IPS DF 19.7 (cell line): ENCODE measurements around the gene NUBP2.

Experiments used
- DNase-seq: peaks from one replicate; pipeline ENCODE4 v3.0.0-alpha.2; 2013; ENCODE audit warnings: low read depth, low spot score

Gene NUBP2

GRCh38 chr16:1807626-1808025 is 24.9 kb downstream of the NUBP2 start:
- no peak for DNase-seq

DNA sequence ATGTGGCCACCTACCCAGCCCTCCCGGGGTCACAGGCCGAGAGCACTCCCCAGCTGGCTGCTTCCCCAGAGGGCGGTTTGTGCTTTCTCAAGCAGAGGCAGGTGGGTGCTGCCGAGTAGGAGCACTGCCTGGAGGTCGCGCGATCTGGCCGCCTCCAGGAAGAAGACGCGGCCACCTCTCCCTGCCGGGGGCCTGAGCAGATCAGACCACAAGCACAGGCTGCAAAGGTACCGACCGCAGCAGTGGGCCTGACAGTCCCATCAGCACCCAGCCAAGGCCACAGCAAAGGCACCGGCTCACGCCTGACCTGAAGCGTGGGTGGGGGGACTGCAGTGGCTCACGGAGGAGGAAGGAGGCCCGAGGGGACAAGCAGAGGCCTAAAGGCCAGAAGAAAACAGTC is 25.9 kb downstream of the NUBP2 start:
- DNase-seq, result no peak

DNA sequence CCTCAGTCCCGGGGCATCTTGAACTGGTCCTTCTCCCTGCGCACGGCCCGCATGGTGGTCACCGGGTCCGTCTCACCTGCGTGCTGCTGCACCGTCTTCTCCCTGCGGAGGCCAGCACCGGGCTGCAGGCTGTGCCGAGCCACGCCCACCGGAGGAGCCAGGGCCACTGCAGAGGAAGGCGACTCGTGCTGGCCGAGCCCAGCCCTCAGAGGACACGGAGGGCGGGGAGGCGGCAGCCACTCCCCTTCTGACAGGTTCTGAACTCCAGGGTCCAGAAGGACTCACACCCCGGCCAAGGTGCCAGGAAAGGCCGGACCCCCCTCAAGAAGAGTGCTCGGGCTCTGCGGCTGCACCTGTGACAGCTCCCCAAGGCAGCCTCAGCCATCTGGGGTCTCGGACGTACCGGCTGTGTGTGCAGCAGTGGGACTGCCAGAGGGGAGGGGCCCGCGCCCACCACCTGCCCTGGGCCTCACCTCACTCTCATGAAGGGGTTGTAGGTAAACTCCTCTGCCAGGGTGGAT is 26.6 kb downstream of the NUBP2 start:
- no peak for DNase-seq

DNA sequence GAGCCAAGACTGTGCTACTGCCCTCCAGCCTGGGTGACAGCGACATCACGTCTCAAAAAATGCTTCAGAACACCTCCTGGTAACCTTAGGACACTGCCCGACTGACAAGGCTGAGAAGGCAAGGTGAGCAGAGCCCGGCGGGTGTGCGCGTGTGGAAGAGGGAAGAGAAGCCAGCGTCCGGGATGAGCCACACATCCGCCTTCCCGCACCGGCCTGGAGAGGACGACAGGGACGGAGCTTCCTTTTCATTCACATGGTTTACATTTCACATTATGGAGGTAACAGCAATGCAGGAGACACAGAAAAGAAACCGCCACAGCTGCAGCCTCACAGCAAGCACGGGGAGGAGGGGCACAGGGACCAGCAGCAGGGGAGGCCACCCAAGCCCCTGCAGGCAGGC is 27.3 kb downstream of the NUBP2 start:
- no peak for DNase-seq

DNA sequence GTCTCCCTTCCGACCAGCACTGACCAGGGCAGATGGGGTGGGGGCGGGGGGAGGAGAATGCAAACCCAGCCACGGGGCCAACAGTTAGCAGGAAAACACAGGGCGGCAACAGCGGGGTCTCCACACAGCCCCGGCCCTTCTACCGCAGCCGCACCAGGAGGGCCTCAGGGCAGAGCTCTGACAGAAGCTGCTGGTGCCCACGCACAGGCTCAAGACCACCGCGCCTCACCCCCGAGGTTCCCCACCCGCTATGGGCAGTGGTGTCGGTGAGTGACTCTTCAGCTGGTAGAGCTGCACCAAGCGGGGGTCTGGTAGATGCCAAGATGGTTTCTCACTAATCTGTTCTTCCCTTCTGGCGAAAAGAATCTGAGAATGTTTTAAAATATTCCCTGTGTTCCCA is 27.8 kb downstream of the NUBP2 start:
- no peak for DNase-seq

DNA sequence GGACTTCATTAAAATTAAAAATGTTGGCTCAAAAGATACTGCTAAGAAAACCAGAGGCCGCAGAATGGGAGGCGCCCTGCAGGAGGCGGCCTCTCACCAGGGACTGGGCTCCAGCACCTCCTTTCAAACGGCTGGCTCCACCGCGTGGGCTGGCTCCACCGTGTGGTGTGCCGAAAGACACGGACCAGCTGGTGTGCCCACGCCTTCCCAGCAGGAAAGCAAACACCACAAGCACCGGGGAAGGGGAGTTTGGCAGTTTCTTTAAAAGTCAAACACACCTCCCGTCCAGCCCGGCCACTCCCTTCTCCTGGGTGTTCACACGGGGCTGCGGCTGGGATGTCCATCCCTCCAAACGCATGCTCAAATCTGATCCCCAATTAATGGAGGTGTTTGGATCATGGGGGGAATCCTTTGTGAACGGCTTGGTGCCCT is 30.0 kb downstream of the NUBP2 start:
- DNase-seq, result no peak

DNA sequence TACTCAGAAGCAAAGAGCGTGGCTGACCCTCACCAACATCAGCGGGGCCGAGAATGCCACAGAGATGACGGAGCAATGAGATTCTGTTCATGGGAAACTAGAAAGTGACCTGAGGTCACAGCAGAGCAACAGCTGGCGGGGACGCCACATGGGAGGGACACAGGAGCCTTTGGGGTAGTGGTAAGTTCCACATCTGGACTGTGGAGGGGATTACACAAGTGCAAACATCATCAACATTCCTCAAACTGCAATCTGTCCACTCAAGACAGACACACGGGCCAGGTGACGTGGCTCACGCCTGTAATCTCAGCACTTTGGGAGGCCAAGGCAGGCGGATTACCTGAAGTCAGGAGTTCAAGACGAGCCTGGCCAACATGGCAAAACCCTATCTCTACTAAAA is 32.7 kb downstream of the NUBP2 start:
- no peak for DNase-seq

DNA sequence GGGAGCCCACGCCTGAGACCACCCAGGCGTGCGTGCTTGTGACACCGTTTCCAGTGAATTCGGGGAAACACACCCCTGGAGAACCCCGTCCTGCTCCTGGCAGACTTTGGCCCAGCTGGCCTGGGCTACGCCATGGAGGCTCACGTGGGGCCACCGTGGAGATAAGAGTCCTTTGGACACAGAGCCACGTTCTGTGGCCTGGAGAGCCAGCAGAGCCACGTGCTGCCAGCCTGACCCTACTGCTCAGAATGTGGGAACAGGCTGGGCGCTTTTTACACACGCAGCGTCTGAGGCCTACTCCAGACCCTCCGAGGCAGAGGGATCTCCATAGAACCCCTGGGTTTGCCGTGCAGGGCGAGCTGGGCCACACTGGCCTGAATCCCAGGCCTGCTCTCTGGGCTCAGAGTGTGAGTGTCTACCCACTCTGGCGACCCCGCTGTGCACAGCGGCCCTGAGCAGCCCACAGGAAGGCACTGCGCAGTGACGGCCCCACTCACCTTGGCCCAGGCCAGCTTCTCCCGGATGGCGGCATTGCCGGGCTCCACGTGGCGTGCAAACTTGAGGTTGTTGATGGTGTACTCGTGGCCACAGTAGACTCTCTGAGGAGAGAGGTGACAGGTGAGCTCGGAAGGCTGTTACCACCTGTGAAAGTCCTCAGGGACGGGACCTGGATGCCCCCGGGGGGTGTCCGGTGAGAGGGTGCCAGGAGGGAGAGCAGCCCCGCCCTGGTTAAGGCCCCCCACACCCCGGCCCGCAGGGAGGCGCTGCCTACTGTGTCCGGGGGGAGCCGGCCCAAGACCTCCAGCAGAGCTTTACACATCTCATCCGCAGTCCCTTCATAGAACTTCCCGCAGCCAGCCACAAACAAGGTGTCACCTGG is 33.9 kb downstream of the NUBP2 start:
- no peak for DNase-seq

- no peak for DNase-seq
Observed at GRCh38 chr16:1817276-1817589, 34.5 kb downstream of the NUBP2 start.

- DNase-seq, result no peak
Observed at GRCh38 chr16:1817716-1818115, 35.0 kb downstream of the NUBP2 start.

GRCh38 chr16:1818204-1818872 is 35.6 kb downstream of the NUBP2 start:
- DNase-seq, result no peak

DNA sequence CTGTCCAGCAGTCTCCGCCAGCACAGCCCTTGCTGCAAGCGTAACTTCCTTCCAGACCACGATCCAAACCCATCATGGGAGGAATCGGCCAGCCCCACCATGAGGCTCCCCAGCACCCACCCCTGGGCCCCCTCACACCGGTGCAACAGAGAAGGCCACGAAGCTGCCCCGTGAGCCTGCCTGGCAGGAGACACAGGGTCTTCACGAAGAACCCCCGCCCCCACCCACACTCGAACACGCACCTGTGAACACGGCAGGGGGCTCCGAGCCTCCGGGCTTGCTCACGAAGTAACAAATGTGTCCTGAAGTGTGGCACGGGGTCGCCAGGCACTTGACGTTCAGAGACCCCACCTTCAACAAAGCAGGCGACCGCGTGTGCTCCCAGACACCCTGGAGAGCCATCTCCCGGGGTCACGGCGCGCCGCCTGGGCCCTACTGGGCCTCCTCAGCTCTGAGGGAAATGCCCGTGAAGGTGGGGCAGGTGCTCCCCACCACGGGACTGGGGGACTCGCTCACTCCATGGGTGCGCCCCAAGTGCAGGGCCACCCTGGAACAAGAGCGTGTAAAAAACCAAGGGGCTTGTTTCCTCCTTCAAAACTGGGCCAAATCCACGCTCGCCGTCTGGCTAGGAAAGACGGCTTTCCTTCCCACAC is 36.2 kb downstream of the NUBP2 start:
- no peak for DNase-seq

- DNase-seq, result no peak
Observed at GRCh38 chr16:1819611-1820010, 36.9 kb downstream of the NUBP2 start.

GRCh38 chr16:1820096-1820945 is 37.6 kb downstream of the NUBP2 start:
- no peak for DNase-seq

DNA sequence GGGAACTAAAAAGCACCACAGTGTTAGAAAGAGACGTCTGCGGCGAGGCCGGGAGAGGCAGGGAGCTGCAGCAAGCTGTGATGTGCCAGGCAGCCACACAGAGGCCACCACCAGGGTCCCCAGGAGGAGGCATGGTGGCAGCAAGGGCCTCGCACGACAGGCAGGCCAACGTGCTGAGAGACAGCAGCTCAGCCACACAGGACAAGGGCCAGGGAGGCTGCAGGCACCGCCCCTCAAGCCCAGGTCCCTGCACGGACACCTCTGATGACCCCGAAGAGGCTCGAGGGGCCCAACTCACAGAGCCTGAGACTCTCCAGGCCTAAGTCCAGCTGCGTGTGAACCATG is 38.2 kb downstream of the NUBP2 start:
- no peak for DNase-seq

DNA sequence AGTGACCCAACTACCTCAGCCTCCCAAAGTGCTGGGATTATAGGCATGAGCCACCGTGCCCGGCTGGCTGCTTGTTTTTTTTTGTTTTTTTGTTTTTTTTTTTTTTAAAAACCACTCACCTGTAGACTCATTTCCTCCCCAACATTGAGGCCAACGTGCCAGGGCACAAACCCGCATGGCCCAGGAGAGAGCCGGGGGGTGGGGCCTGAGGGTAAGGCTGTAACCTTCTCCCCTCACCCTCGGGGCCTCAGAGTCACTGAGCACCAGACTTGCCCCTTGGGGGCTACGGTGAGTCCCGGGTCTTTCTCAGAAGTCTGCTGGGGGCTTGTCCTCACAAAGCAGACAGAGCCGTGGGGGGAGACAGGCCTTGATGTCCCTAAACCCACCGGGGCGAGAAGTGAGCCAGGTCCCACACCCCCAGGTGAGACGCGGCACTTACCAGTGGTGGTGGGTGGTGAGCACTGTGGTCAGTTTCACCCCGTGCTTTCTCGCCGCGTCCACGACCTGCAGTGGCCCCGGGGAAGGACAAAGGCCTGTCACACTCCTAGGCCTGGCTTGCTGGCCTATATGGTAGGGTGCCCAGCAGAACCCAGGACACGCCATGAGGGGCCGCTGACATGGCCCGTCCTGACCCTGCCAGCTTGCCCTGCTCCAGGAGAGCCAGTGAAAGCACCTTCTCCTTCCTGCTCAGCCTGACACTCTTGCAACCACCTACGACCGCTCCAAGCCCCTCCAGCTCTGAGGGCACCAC is 39.3 kb downstream of the NUBP2 start:
- DNase-seq, result no peak

GRCh38 chr16:1822801-1823200 is 40.0 kb downstream of the NUBP2 start:
- DNase-seq, result no peak

DNA sequence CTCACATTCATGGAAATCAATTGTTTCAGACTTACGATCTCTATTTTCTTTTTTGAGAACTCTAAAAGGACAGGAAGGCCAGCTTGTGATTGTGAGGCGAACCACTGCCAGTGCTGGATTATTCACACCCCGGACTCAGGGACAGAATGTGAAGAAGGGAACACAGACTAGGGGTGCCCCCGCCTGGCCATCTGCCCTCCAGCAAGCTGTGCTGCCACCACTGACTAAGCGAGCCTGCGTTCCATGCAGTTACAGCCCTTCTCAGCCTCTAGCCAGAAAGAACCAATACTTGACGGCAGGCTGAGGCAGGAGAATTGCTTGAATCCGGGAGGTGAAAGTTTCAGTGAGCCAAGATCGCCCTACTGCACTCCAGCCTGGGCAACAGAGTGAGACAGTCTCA is 41.1 kb downstream of the NUBP2 start:
- DNase-seq, result no peak

- DNase-seq, result no peak
Observed at GRCh38 chr16:1825381-1825863, 42.7 kb downstream of the NUBP2 start.

- DNase-seq, result no peak
Observed at GRCh38 chr16:1825864-1826690, 43.3 kb downstream of the NUBP2 start.
